Measurements from ENCODE around the gene CCBE1. TPM values are rescaled to one million over a fixed set of nuclear protein-coding genes. Genes with fewer than 3 reads are reported as not detected.

Gene CCBE1
- total RNA-seq, 1 donor from 2014 or later: 6.4 TPM

DNA sequence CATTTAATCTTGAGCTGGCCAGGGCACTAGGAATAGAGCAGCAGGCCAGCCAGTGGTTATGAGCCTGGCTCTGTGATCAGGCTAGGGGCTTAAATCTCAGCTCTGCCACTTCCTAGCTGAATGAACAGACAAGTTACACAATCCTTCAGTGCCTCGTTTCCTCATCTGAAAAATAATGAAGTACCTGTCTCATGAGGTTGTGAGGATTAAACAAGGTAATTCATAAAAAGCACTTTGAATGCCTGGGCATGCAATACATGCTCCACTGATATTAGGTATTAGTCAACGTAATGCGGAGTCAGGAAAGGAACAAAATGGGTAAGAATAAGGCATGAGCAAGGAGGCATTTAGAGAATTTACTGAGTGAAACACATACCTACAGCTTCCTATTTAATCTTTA, 100.2 kb downstream of the CCBE1 start:
- H3K9me3 Mint-ChIP-seq: no peaks in the 10 kb centered on the region
- H3K4me3 Mint-ChIP-seq: no peak overlapping the region
- Histone ChIP-seq H3K4me1 (no peaks in the 10 kb centered on the region), H3K9me3 (ENCODE audit: low read depth) (no peaks in the 10 kb centered on the region), H3K27ac (no peak overlapping the region), H3K4me3 (no peak overlapping the region), H3F3A (ENCODE audit: low read depth) (no peaks in the 10 kb centered on the region), H3K36me3 (no peaks in the 10 kb centered on the region), H3K4me2 (no peak overlapping the region), H3K79me2 (ENCODE audit: low read depth) (no peaks in the 10 kb centered on the region), H4K20me1 (ENCODE audit: low read depth) (no peaks in the 10 kb centered on the region), H3K9ac (no peak overlapping the region), H2AFZ (replicated peaks) (no peak overlapping the region), H3K27me3 (no peaks in the 10 kb centered on the region)
- TF ChIP-seq CTCF (IDR thresholded peaks at IDR 0.05) (no peak), EZH2 (IDR thresholded peaks at IDR 0.05) (no peak), EZH2phosphoT487 (IDR thresholded peaks at IDR 0.05) (no peak)
- no peak overlapping the region for H3K27ac Mint-ChIP-seq
- H3K36me3 Mint-ChIP-seq: no peaks in the 10 kb centered on the region
- peaks cover 4% of the 10 kb centered on the region for H3K27me3 Mint-ChIP-seq (ENCODE audit: insufficient read depth, low read depth)
- no peak for DNase-seq (ENCODE audit: low spot score)
- no peaks in the 10 kb centered on the region for H3K4me1 Mint-ChIP-seq

GRCh38 chr18:59593291-59593717, 103.9 kb downstream of the CCBE1 start:
- Histone ChIP-seq H3K27ac (no peak overlapping the region), H3K4me2 (no peak overlapping the region), H3F3A (ENCODE audit: low read depth) (no peaks in the 10 kb centered on the region), H2AFZ (replicated peaks) (no peak overlapping the region), H3K27me3 (no peaks in the 10 kb centered on the region), H3K79me2 (ENCODE audit: low read depth) (no peaks in the 10 kb centered on the region), H3K4me3 (no peak overlapping the region), H3K4me1 (no peaks in the 10 kb centered on the region), H3K9me3 (ENCODE audit: low read depth) (no peaks in the 10 kb centered on the region), H3K36me3 (no peaks in the 10 kb centered on the region), H3K9ac (no peak overlapping the region), H4K20me1 (ENCODE audit: low read depth) (no peaks in the 10 kb centered on the region)
- H3K4me3 Mint-ChIP-seq: no peak overlapping the region
- no peaks in the 10 kb centered on the region for H3K36me3 Mint-ChIP-seq
- H3K27ac Mint-ChIP-seq: no peak overlapping the region
- no peaks in the 10 kb centered on the region for H3K4me1 Mint-ChIP-seq
- TF ChIP-seq CTCF (IDR thresholded peaks at IDR 0.05) (no peak), EZH2phosphoT487 (IDR thresholded peaks at IDR 0.05) (no peak), EZH2 (IDR thresholded peaks at IDR 0.05) (no peak)
- no peaks in the 10 kb centered on the region for H3K9me3 Mint-ChIP-seq
- DNase-seq (ENCODE audit: low spot score): no peak
- peaks cover 4% of the 10 kb centered on the region for H3K27me3 Mint-ChIP-seq (ENCODE audit: insufficient read depth, low read depth)

GRCh38 chr18:59592624-59593023, 104.6 kb downstream of the CCBE1 start:
- no peaks in the 10 kb centered on the region for H3F3A ChIP-seq (ENCODE audit: low read depth)
- no peak overlapping the region for H3K9ac ChIP-seq
- peaks cover 4% of the 10 kb centered on the region for H3K27me3 Mint-ChIP-seq (ENCODE audit: insufficient read depth, low read depth)
- H3K4me3 ChIP-seq: no peak overlapping the region
- no peak overlapping the region for H3K27ac ChIP-seq
- H3K4me2 ChIP-seq: no peak overlapping the region
- no peaks in the 10 kb centered on the region for H3K36me3 Mint-ChIP-seq
- H3K79me2 ChIP-seq (ENCODE audit: low read depth): no peaks in the 10 kb centered on the region
- no peaks in the 10 kb centered on the region for H3K36me3 ChIP-seq
- no peak overlapping the region for H2AFZ ChIP-seq (replicated peaks)
- H3K27me3 ChIP-seq: no peaks in the 10 kb centered on the region
- H3K9me3 Mint-ChIP-seq: no peaks in the 10 kb centered on the region
- no peak overlapping the region for H3K4me3 Mint-ChIP-seq
- no peaks in the 10 kb centered on the region for H3K4me1 Mint-ChIP-seq
- no peaks in the 10 kb centered on the region for H3K9me3 ChIP-seq (ENCODE audit: low read depth)
- no peak for TF ChIP-seq CTCF (IDR thresholded peaks at IDR 0.05)
- TF ChIP-seq EZH2 (IDR thresholded peaks at IDR 0.05): no peak
- TF ChIP-seq EZH2phosphoT487 (IDR thresholded peaks at IDR 0.05): no peak
- H3K27ac Mint-ChIP-seq: no peak overlapping the region
- no peaks in the 10 kb centered on the region for H3K4me1 ChIP-seq
- no peaks in the 10 kb centered on the region for H4K20me1 ChIP-seq (ENCODE audit: low read depth)
- DNase-seq (ENCODE audit: low spot score): no peak

All from neural progenitor cell (in vitro differentiated cells).